GM21390 (cell line): ENCODE data around the gene PDGFD.

ENCODE experiments used
- ATAC-seq: cut with Tn5 transposase; IDR thresholded peaks from one replicate; pipeline ENCODE4 v1.9.1; 2021; ENCODE audit not compliant: unreplicated experiment

PDGFD gene

DNA sequence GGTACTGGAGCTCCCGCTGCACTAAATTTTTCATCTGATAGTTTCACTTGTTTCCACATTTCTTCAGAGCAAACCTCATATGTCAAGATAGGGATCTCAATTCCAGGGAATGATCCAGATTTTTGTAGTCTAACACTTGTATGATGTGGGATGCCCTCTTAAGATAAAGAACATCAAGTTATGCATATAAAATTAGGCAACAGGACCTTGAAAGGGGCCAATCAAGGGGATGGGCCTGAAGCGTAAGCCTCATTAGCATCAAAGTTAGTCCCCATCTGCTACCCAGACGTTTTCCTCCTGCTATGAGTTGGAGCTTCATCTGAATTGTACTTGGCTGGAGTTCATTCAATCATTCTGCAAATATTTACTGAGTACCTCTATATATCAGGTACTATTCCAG lies 17.5 kb downstream of the PDGFD start:
- ATAC-seq: no peak

GRCh38 chr11:104145062-104145461 lies 18.9 kb downstream of the PDGFD start:
- ATAC-seq: no peak

DNA sequence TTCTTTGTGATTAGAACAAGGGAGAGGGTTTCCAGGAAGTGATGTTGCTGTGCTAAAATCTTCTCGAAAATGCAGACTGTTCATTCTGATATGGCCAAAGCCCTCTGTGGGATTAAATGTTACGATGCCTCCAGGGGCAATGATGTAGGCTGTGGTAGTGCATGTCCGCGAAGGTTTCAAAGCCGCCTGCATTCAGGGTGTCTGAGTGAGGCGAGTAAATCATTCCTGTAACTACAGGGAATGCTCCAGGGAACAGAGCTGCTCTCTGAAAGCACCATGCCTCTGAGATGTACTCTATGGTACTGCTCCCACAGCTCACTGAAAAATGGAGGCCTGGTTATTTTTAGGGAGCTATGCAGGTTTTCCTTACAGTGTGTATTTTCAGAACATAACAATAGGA lies 21.2 kb downstream of the PDGFD start:
- no peak for ATAC-seq

- ATAC-seq: no peak
These were observed 27.1 kb downstream of the PDGFD start for GRCh38 chr11:104136861-104137260.

DNA sequence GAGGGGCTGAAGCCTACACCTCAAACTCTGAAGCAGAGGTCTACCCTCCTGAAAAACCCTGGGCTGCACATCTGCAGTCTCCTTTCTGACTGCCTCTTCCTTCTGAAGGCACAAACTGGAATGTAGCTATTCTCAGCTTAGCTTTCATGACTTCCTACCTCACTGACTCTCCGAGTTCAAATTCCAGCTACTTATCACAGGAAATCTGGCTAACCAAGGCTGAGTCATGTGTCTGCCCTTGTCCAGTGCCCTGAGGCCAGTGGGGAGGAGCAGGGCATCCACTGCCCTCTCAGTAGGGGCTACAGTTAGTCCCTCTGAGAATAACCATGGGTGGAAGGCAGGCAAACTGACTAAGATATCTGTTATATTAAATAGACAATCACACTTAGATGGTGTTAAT lies 29.2 kb downstream of the PDGFD start:
- no peak for ATAC-seq

DNA sequence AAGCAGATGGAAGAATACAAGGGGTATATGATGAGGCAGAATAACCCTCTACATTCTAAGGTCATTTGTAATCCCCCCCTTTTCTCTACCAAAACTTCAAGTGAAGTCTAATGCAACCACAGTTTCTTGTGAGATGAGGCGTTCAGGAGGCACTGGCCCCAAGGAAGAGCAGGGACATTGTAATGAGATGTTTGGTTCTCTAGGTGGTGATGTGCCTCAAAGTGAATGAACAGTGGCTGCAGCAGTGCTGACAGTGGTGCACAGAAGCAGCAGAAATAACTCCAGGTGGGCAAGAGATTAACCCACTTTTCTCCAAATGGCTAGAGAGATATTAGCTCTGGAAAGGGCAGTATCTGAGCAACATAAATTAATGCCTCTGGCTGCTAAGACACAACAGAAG lies 33.8 kb downstream of the PDGFD start:
- no peak for ATAC-seq

- ATAC-seq: no peak
These were observed 34.8 kb downstream of the PDGFD start for GRCh38 chr11:104129145-104129544.

GRCh38 chr11:104127828-104128227 lies 36.1 kb downstream of the PDGFD start:
- no peak for ATAC-seq

DNA sequence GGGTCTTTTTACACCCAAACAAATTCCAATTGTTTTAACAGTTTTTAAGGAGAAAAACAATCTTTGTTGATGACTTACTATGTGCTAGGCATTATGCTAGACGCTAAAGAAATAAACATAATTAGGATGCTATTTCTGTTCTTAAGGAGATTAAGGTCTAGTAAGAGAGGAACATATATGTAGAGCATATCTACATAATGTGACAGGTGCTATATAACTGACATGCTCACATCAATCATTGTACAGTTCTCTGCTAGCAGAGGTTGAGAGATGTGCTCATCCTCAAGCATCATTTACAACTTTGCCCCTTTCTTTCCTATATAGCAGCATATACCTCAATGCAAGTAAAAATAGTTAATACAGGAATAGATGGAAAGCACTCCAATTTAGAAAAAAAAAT lies 37.5 kb downstream of the PDGFD start:
- ATAC-seq: no peak

- ATAC-seq: peak; percentile 83
These were observed 39.0 kb downstream of the PDGFD start for GRCh38 chr11:104124979-104125378.

- no peak for ATAC-seq
These were observed 41.1 kb downstream of the PDGFD start for GRCh38 chr11:104122836-104123235.

GRCh38 chr11:104122011-104122635 lies 41.8 kb downstream of the PDGFD start:
- ATAC-seq: no peak

GRCh38 chr11:104120493-104121137 lies 43.3 kb downstream of the PDGFD start:
- ATAC-seq: no peak

- no peak for ATAC-seq
These were observed 45.7 kb downstream of the PDGFD start for GRCh38 chr11:104118105-104118744.

GRCh38 chr11:104113541-104113940 lies 50.4 kb downstream of the PDGFD start:
- ATAC-seq: no peak

- ATAC-seq: no peak
These were observed 57.7 kb downstream of the PDGFD start for GRCh38 chr11:104106136-104106754.

DNA sequence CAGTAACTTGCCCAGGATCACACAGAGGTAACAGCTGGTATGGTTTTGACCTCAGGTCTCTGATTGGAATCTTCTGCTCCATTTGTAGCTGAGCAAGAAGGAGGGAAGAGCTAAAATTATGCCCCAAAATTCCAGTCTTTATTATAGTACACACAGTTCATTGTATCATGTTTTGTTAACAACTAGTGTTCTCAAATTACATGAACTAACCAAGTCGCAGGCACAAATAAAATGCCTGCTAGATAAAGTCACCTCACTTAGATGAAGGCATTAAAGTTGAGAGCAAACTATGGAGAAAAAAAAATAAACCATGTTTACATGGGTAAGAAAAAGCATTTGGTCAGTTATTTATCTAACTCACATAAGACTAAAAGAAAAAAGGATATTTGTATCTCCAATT lies 58.8 kb downstream of the PDGFD start:
- ATAC-seq: no peak

DNA sequence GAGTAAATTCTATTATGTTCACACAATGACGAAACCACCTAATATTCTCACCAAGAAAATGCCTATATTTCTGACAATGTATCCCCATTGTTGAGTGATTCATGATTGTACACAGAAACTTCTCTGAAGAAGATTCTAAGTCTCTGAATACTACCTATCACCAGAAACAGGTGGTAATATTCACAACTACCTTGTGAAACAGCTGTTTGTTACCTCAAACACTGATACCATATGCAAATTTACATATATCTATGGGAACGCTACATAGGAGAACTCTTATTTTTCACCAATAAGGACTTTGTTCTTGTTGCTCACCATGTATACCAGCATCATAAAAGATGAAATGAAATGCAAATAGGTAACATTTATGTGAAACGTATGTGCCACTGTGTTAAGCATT lies 59.3 kb downstream of the PDGFD start:
- ATAC-seq: no peak

GRCh38 chr11:104104201-104104600 lies 59.7 kb downstream of the PDGFD start:
- ATAC-seq: no peak

DNA sequence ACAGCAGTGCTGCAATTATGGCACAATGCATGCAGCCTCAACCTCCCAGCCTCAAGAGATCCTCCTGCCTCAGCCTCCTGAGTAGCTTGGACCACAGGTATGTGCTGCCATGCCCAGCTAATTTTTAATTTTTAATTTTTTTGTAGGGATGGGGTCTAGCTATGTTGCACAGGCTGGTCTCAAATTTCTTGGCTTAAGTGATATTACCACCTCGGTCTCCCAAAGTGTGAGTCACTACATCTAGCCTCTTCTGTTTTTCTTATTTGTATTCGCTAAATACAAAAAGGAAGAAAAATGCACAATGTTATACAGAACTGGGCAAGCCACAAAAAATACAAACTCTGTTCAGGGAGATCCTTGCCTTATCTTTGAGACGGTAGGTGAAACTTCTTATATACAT lies 65.4 kb downstream of the PDGFD start:
- ATAC-seq: peak; percentile 16

GRCh38 chr11:104098132-104098531 lies 65.8 kb downstream of the PDGFD start:
- ATAC-seq: peak; percentile 75

- ATAC-seq: no peak
These were observed 67.0 kb downstream of the PDGFD start for GRCh38 chr11:104096900-104097299.
